Measurements from ENCODE around the gene TSC22D1. TPM values are rescaled to one million over a fixed set of nuclear protein-coding genes. Genes with fewer than 3 reads are reported as not detected.

Gene TSC22D1
- total RNA-seq, 2 donors from 2014 or later: 30.7 to 50.1 TPM

- peaks cover 19% of the 10 kb centered on the region for H3K4me1 ChIP-seq
- peak overlapping the region in 2 of 4 donors; percentile 1 to 2 for H3K27ac ChIP-seq
- H3K36me3 ChIP-seq (replicated peaks in 1 of 2; ENCODE audit: insufficient read depth in 1 of 2, low read depth in 2 of 2): no peaks in the 10 kb centered on the region
- DNase-seq: peak; percentile 33 to 71 (median 56)
- WGBS, 2 donors: 55% methylated on average over 11 of the region's 11 CpGs
- intact Hi-C loops (cut with DNase I): no loop called here
- H3K9me3 ChIP-seq: no peaks in the 10 kb centered on the region
- TF ChIP-seq, protein P1, sequence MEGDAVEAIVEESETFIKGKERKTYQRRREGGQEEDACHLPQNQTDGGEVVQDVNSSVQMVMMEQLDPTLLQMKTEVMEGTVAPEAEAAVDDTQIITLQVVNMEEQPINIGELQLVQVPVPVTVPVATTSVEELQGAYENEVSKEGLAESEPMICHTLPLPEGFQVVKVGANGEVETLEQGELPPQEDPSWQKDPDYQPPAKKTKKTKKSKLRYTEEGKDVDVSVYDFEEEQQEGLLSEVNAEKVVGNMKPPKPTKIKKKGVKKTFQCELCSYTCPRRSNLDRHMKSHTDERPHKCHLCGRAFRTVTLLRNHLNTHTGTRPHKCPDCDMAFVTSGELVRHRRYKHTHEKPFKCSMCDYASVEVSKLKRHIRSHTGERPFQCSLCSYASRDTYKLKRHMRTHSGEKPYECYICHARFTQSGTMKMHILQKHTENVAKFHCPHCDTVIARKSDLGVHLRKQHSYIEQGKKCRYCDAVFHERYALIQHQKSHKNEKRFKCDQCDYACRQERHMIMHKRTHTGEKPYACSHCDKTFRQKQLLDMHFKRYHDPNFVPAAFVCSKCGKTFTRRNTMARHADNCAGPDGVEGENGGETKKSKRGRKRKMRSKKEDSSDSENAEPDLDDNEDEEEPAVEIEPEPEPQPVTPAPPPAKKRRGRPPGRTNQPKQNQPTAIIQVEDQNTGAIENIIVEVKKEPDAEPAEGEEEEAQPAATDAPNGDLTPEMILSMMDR (IDR thresholded peaks at IDR 0.05): no peak
- TF ChIP-seq POLR2A (IDR thresholded peaks at IDR 0.05): no peak
- H3K4me3 ChIP-seq: no peak overlapping the region
- peak; percentile 54 for ATAC-seq
- H3K27me3 ChIP-seq: no peaks in the 10 kb centered on the region
These were observed 172.6 kb downstream of the TSC22D1 start for GRCh38 chr13:44403461-44404056.

DNA sequence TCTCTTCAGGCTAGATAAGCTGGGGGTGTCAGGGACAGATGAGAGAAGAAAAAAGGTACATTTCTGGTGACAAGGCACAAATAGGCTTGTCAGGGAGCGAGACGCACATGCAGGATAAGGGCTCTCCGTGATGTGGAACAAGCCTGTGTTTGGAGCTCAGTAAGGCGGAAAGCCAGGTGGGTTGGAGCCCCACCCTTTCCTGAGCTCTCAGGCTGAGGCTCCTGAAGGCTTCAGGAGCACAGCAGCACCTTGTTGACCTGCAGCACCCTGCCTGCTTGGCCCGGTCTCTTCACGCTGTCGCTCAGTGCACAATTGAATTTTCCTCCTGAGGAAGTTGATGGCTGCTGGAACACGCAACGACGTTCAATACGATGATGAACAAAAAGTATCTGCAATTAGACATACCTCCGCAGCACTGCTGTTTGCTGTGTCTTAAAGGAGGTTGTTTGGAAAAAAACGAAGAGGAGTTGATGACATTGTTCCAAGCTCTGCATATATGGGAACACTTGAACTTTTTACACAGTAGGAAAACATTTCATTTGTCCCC, 173.2 kb downstream of the TSC22D1 start:
- H3K27ac ChIP-seq: no peak overlapping the region
- no peaks in the 10 kb centered on the region for H3K27me3 ChIP-seq
- ATAC-seq: no peak
- WGBS, 2 donors: 69 to 73% methylated on average over 13 of the region's 13 CpGs
- H3K4me1 ChIP-seq: peaks cover 19% of the 10 kb centered on the region
- DNase-seq: no peak
- no peaks in the 10 kb centered on the region for H3K9me3 ChIP-seq
- intact Hi-C loops (cut with DNase I): no loop called here
- H3K36me3 ChIP-seq (replicated peaks in 1 of 2; ENCODE audit: insufficient read depth in 1 of 2, low read depth in 2 of 2): no peaks in the 10 kb centered on the region
- no peak for TF ChIP-seq POLR2A (IDR thresholded peaks at IDR 0.05)
- TF ChIP-seq, protein P1 (IDR thresholded peaks at IDR 0.05): no peak
- H3K4me3 ChIP-seq: no peak overlapping the region

- TF ChIP-seq POLR2A (IDR thresholded peaks at IDR 0.05): no peak
- TF ChIP-seq, protein P1 (IDR thresholded peaks at IDR 0.05): no peak
- H3K9me3 ChIP-seq: no peaks in the 10 kb centered on the region
- 67% methylated on average over 2 of the region's 2 CpGs for WGBS, 2 donors
- no peaks in the 10 kb centered on the region for H3K27me3 ChIP-seq
- intact Hi-C loops (cut with DNase I): no loop called here
- no peak overlapping the region for H3K4me3 ChIP-seq
- no peak overlapping the region for H3K27ac ChIP-seq
- H3K36me3 ChIP-seq (replicated peaks in 1 of 2; ENCODE audit: insufficient read depth in 1 of 2, low read depth in 2 of 2): no peaks in the 10 kb centered on the region
- ATAC-seq: no peak
- peaks cover 19% of the 10 kb centered on the region for H3K4me1 ChIP-seq
- DNase-seq: no peak
These were observed 174.6 kb downstream of the TSC22D1 start for GRCh38 chr13:44401577-44401976.

- Histone ChIP-seq H3K4me1 (peaks cover 19% of the 10 kb centered on the region), H3K4me3 (no peak overlapping the region), H3K9me3 (no peaks in the 10 kb centered on the region), H3K36me3 (replicated peaks in 1 of 2; ENCODE audit: insufficient read depth in 1 of 2, low read depth in 2 of 2) (no peaks in the 10 kb centered on the region), H3K27me3 (no peaks in the 10 kb centered on the region), H3K27ac (no peak overlapping the region)
- no peak for DNase-seq
- intact Hi-C loops (cut with DNase I): no loop called here
- TF ChIP-seq, protein P1 (IDR thresholded peaks at IDR 0.05): no peak
- no peak for TF ChIP-seq POLR2A (IDR thresholded peaks at IDR 0.05)
- ATAC-seq: no peak
These were observed 175.4 kb downstream of the TSC22D1 start for GRCh38 chr13:44400736-44401135.

DNA sequence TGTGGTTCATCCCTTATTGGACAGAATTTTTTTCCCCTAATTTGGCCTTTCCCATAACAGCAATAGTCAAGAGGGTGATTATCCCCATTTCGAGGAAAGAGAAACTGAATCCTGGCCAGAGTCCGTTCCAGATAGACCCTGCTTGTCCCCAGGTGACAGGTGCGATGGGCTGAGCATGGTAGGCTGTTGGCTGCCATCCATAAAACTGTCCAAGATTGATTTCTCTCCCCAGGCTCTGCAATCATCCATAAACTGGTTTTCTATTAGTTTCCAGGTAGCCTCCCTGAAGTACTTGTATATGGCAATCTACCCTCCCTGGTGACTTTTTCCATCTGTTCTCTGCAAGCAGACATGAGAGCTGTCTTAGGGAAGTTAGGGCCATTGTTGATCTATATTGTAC, 177.1 kb downstream of the TSC22D1 start:
- DNase-seq: no peak
- no peak for ATAC-seq
- no peaks in the 10 kb centered on the region for H3K36me3 ChIP-seq (replicated peaks in 1 of 2; ENCODE audit: insufficient read depth in 1 of 2, low read depth in 2 of 2)
- no peaks in the 10 kb centered on the region for H3K9me3 ChIP-seq
- intact Hi-C loops (cut with DNase I): no loop called here
- H3K4me1 ChIP-seq: peaks cover 11% of the 10 kb centered on the region
- no peaks in the 10 kb centered on the region for H3K27me3 ChIP-seq
- TF ChIP-seq POLR2A (IDR thresholded peaks at IDR 0.05): no peak
- H3K4me3 ChIP-seq: no peak overlapping the region
- WGBS, 2 donors: 64 to 72% methylated on average over 3 of the region's 3 CpGs
- H3K27ac ChIP-seq: no peak overlapping the region
